ENCODE data around the gene PTPRN2.
"Not testable (repeated sequence)": the region's sequence is repeated elsewhere in the genome, so short reads cannot be mapped to it uniquely, and the experiment has no call there.

The PTPRN2 gene

GRCh38 chr7:158165711-158166110 lies 421.9 kb downstream of the PTPRN2 start:
- H3K4me3 ChIP-seq (ENCODE audit: low read depth, low read length), result no peak overlapping the region
- no peak for TF ChIP-seq CTCF (IDR thresholded peaks at IDR 0.05; ENCODE audit: low read depth, low read length)

- no peak for TF ChIP-seq CTCF (IDR thresholded peaks at IDR 0.05; ENCODE audit: low read depth, low read length)
These were observed 423.2 kb downstream of the PTPRN2 start for GRCh38 chr7:158164101-158165095.

GRCh38 chr7:158161194-158161593 lies 426.4 kb downstream of the PTPRN2 start:
- no peak for TF ChIP-seq CTCF (IDR thresholded peaks at IDR 0.05; ENCODE audit: low read depth, low read length)
- no peak overlapping the region for H3K4me3 ChIP-seq (ENCODE audit: low read depth, low read length)

More at GRCh38 chr7:158164101-158165095, 423.2 kb downstream of the PTPRN2 start:
- no peak overlapping the region for H3K4me3 ChIP-seq (ENCODE audit: low read depth, low read length)

- no peak for TF ChIP-seq CTCF (IDR thresholded peaks at IDR 0.05; ENCODE audit: low read depth, low read length)
- H3K4me3 ChIP-seq (ENCODE audit: low read depth, low read length), result no peak overlapping the region
These were observed 427.4 kb downstream of the PTPRN2 start for GRCh38 chr7:158160199-158160598.

GRCh38 chr7:158157460-158157859 lies 430.2 kb downstream of the PTPRN2 start:
- H3K4me3 ChIP-seq (ENCODE audit: low read depth, low read length), result no peak overlapping the region

GRCh38 chr7:158151273-158151672 lies 436.4 kb downstream of the PTPRN2 start:
- H3K4me3 ChIP-seq (ENCODE audit: low read depth, low read length), result not testable (repeated sequence)

More at GRCh38 chr7:158157460-158157859, 430.2 kb downstream of the PTPRN2 start:
- no peak for TF ChIP-seq CTCF (IDR thresholded peaks at IDR 0.05; ENCODE audit: low read depth, low read length)

- no peak for TF ChIP-seq CTCF (IDR thresholded peaks at IDR 0.05; ENCODE audit: low read depth, low read length)
- no peak overlapping the region for H3K4me3 ChIP-seq (ENCODE audit: low read depth, low read length)
These were observed 437.4 kb downstream of the PTPRN2 start for GRCh38 chr7:158150234-158150633.

GRCh38 chr7:158147431-158147830 lies 440.2 kb downstream of the PTPRN2 start:
- H3K4me3 ChIP-seq (ENCODE audit: low read depth, low read length), result not testable (repeated sequence)

Data from WI38 (cell line).